AG04450 (cell line): ENCODE results near the gene TSPEAR. TPM values are rescaled to one million over a fixed set of nuclear protein-coding genes. Genes with fewer than 3 reads are reported as not detected.

Source experiments
- CTCF ChIA-PET: fragments of 300-600, 350-600 bp; formaldehyde crosslinking; extraction: SDS; loops from one replicate; lab custom pipeline; 2022; ENCODE audit warnings: antibody characterized with exemption, inconsistent platforms; lab: Charles Lee
- POLR2A ChIA-PET: fragments of 350-600 bp; formaldehyde crosslinking; extraction: SDS; loops from one replicate; lab custom pipeline; 2021; ENCODE audit warnings: antibody characterized with exemption, inconsistent platforms; lab: Yijun Ruan, JAX
- DNase-seq: peaks from one replicate; pipeline ENCODE4 v3.0.0-alpha.2; 2011; ENCODE audit warnings: low read depth, low spot score
- H3K27ac ChIP-seq: one replicate; pipeline ENCODE4 v1.5.1; 2012; ENCODE audit warnings: low read depth, low read length, control low read depth
- H3K27me3 ChIP-seq: one replicate; pipeline ENCODE4 v1.6.0; 2012; ENCODE audit warnings: low read length; ENCODE audit not compliant: control insufficient read depth, insufficient read depth
- H3K4me3 ChIP-seq: 2 replicates; pipeline ENCODE4 v1.5.1; 2011; ENCODE audit warnings: mild to moderate bottlenecking, low read depth, low read length, control low read depth
- H3K9me3 ChIP-seq: 2 replicates; pipeline ENCODE4 v1.5.1; 2012; ENCODE audit warnings: low read length; ENCODE audit not compliant: control insufficient read depth, insufficient read depth
- polyA plus RNA-seq: library from polyadenylated mRNA; depleted of rRNA; stranded (reverse); fragments of >200 nt; gene quantifications from 2 replicates; pipeline ENCODE4 v1.2.3, GENCODE V29; 2011
- TF ChIP-seq, protein P1 (sequence below): IDR thresholded peaks from 2 replicates; pipeline ENCODE4 v1.5.1; 2011; ENCODE audit warnings: low read depth, low read length, control low read depth, inconsistent platforms

TSPEAR gene
- polyA plus RNA-seq, 1 experiment, result not detected

GRCh38 chr21:44615466-44615865 is 95.9 kb downstream of the TSPEAR start:
- POLR2A ChIA-PET, result no interaction called here
- DNase-seq, result no peak
- TF ChIP-seq, protein P1, sequence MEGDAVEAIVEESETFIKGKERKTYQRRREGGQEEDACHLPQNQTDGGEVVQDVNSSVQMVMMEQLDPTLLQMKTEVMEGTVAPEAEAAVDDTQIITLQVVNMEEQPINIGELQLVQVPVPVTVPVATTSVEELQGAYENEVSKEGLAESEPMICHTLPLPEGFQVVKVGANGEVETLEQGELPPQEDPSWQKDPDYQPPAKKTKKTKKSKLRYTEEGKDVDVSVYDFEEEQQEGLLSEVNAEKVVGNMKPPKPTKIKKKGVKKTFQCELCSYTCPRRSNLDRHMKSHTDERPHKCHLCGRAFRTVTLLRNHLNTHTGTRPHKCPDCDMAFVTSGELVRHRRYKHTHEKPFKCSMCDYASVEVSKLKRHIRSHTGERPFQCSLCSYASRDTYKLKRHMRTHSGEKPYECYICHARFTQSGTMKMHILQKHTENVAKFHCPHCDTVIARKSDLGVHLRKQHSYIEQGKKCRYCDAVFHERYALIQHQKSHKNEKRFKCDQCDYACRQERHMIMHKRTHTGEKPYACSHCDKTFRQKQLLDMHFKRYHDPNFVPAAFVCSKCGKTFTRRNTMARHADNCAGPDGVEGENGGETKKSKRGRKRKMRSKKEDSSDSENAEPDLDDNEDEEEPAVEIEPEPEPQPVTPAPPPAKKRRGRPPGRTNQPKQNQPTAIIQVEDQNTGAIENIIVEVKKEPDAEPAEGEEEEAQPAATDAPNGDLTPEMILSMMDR, result no peak
- CTCF ChIA-PET, result no interaction called here
- no peak overlapping the region for H3K27ac ChIP-seq
- peaks cover 54% of the 10 kb centered on the region for H3K9me3 ChIP-seq
- no peaks in the 10 kb centered on the region for H3K27me3 ChIP-seq
- H3K4me3 ChIP-seq, result no peak overlapping the region

DNA sequence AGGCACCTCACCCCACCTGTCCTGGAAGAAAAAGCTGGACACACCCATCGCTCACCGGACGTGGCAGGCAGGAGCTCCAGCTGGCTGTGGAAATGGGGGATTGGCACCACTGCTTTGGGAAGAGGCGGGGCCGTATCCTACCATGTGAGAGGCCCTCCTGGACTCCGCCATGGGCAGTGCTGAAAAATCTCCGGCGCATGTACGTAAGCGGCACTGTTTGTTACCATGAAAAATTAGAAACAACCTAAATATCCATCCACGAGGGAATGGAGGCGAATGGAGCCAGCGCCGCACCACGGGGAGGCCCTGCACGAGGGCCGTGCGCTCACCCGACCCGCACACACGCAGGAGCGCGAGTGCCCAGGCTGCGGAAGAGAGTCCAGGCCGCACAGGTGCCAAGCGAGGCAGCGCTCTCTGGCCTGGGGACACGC is 96.4 kb downstream of the TSPEAR start:
- H3K27me3 ChIP-seq, result no peaks in the 10 kb centered on the region
- H3K4me3 ChIP-seq, result no peak overlapping the region
- POLR2A ChIA-PET, result no interaction called here
- TF ChIP-seq, protein P1, result no peak
- H3K27ac ChIP-seq, result no peak overlapping the region
- CTCF ChIA-PET, result no interaction called here
- H3K9me3 ChIP-seq, result peaks cover 54% of the 10 kb centered on the region
- no peak for DNase-seq

DNA sequence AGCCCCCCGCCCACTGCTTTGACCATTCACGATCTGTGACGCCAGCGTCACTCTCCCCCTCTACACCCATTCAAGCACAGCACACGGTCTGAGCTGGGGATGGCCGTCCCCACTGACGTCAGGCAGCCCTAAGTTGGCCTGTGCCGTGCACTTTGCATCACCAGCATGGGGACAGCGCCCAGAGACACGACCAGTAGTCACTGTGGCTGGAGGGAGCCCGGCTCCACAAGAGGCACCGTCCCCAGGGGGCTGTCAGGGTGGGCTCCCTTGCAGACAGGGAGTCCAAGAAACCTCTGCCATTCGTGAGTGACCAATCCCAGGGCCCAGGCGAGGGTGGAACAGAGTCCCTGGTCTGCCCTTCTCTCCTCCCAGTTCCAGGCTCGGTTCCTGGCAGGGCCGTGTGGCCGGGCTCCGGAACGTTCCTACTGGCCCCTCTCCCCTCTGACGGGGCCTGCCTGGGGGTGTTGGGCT is 97.2 kb downstream of the TSPEAR start:
- ChIA-PET POLR2A (no interaction called here), CTCF (no interaction called here)
- TF ChIP-seq, protein P1, result no peak
- no peak overlapping the region for H3K27ac ChIP-seq
- DNase-seq, result no peak
- no peak overlapping the region for H3K4me3 ChIP-seq
- no peaks in the 10 kb centered on the region for H3K27me3 ChIP-seq
- H3K9me3 ChIP-seq, result peaks cover 54% of the 10 kb centered on the region

- Histone ChIP-seq H3K27ac (no peak overlapping the region), H3K4me3 (no peak overlapping the region), H3K9me3 (peaks cover 54% of the 10 kb centered on the region), H3K27me3 (no peaks in the 10 kb centered on the region)
- ChIA-PET CTCF (no interaction called here), POLR2A (no interaction called here)
- DNase-seq, result no peak
- TF ChIP-seq, protein P1, result no peak
Measured at GRCh38 chr21:44613386-44614155, 97.8 kb downstream of the TSPEAR start.

DNA sequence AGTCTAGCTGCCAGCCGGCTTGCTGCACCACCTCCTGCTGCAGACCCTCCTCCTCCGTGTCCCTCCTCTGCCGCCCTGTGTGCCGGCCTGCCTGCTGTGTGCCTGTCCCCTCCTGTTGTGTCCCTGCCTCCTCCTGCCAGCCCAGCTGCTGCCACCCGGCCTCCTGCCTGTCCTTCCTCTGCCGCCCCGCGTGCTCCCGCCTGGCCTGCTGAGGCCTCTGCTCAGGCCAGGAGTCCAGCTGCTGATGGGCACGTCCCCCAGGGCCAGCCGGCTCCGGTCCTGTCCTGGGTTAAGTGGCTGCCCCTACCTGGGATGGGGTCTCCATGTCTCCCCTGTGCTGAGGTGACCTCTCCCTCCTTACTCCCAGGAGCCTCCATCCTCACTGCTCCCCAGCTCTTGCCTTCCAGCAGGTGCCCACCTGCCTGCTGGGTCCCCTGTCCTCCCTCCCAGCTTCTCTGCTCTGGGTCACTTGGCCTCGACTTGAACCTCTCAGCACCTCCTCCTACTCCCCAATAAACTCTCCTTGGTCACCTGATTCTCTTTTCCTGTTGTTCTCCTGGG is 98.6 kb downstream of the TSPEAR start:
- Histone ChIP-seq H3K27ac (no peak overlapping the region), H3K4me3 (no peak overlapping the region), H3K9me3 (peaks cover 54% of the 10 kb centered on the region), H3K27me3 (no peaks in the 10 kb centered on the region)
- TF ChIP-seq, protein P1, result no peak
- POLR2A ChIA-PET, result no interaction called here
- no peak for DNase-seq
- CTCF ChIA-PET, result no interaction called here
